Measurements from ENCODE around the gene NUDT4. TPM values are rescaled to one million over a fixed set of nuclear protein-coding genes. Genes with fewer than 3 reads are reported as not detected.

Gene NUDT4
- total RNA-seq: 10 to 100 TPM; 77.9 to 85.5 TPM

- CTCF ChIA-PET: no interaction called here
- POLR2A ChIA-PET: interaction anchor here (0.7 kb wide), 1 partner anchor 197 kb away, joined by 3 read pairs; no protein-coding TSS in a partner anchor
Observed at GRCh38 chr12:93377252-93378195, at the start of gene NUDT4. Gene NUDT4 (plus strand): TSS chr12:93377925. CDS start chr12:93378323, 398 bp downstream.

GRCh38 chr12:93333054-93333453 is 44.7 kb upstream of the NUDT4 start:
- CTCF ChIA-PET: interaction anchor here (0.7 kb wide), 1 partner anchor 29 kb away, joined by 4 read pairs; no protein-coding TSS in a partner anchor
- POLR2A ChIA-PET: no interaction called here

- CTCF ChIA-PET: interaction anchor here (0.7 kb wide), 2 partner anchors 20 to 565 kb away, joined by 3 to 5 read pairs; no protein-coding TSS in a partner anchor
- POLR2A ChIA-PET: no interaction called here
Observed at GRCh38 chr12:93333828-93334227, 43.9 kb upstream of the NUDT4 start.

- POLR2A ChIA-PET: no interaction called here
- CTCF ChIA-PET: no interaction called here
Observed at GRCh38 chr12:93335603-93336162, 42.0 kb upstream of the NUDT4 start.

GRCh38 chr12:93336291-93336741 is 41.4 kb upstream of the NUDT4 start:
- ChIA-PET POLR2A (no interaction called here), CTCF (no interaction called here)

DNA sequence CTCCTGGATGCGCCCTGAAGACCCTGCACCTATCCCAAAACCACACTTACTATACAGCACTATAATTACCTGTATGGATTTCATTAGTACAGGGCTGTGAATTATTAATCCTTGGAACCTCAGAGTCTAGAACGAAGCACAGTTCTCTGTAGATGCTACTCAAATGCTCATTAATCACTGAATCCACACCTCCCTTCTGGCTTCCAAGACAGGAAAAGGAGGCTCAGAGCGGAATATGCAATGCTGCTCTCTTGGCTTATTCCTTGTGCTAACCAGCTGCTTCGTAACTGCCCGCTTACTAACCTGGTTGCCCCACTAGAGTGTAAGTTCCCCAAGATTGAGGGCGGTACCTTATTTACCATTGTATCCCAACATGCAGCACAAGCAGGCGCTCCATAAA is 39.1 kb upstream of the NUDT4 start:
- CTCF ChIA-PET: no interaction called here
- POLR2A ChIA-PET: no interaction called here

DNA sequence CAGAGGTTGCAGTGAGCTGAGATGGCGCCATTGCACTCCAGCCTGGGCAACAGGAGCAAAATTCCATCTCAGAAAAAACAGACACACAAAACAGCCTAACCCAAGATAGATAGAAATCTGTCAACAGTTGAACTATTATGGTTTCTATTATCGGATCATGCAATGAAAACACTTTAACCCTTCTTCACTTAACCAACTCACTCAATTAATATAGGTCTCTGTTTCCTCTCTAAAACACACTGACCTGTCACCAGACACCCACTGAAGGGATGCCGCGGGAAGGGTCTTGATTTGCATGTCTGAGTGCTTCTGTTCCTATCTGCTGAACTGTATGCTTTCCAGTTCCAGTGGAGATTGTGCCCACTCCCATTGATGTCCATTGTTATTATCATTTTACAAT is 38.0 kb upstream of the NUDT4 start:
- POLR2A ChIA-PET: no interaction called here
- CTCF ChIA-PET: interaction anchor here (1.2 kb wide), 1 partner anchor 80 kb away, joined by 3 read pairs; no protein-coding TSS in a partner anchor

DNA sequence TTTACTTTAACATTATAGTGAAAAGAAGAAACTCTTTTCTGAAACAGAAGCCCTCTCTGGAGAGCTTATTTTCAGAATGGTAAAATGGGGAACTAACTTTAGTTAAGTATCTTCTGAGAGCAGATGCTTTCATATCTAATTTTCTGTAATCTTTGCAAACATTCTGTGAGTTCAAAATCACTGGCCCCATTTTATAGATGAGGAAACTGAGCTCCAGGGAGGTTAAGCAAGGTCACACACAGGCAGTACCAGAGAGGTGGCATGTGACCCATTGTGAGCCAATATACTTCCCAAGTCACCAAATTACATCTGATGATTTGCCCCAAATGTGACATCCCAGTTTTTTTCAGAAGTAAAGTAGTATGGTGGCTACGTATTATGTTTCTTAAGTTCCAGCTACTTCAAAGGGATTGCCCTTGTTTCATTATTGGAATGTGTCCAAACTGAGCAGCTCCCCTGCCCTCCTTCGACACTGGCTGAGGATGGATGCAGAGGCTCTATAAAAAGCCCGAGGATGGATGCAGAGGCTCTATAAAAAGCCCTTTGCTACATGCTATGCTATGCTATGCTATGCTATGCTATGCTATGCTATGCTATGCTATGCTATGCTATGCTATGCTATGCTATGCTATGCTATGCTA is 36.2 kb upstream of the NUDT4 start:
- POLR2A ChIA-PET: no interaction called here

GRCh38 chr12:93347054-93347785 is 30.5 kb upstream of the NUDT4 start:
- CTCF ChIA-PET: no interaction called here
- POLR2A ChIA-PET: no interaction called here

More for the DNA sequence above, 36.2 kb upstream of the NUDT4 start:
- CTCF ChIA-PET: interaction anchor here (0.6 kb wide), 1 partner anchor 1012 kb away, joined by 3 read pairs; no protein-coding TSS in a partner anchor

- ChIA-PET POLR2A (no interaction called here), CTCF (interaction anchor here (0.5 to 0.6 kb wide), 2 partner anchors 50 to 537 kb away, joined by 3 to 4 read pairs; no protein-coding TSS in a partner anchor)
Observed at GRCh38 chr12:93348575-93349435, 28.9 kb upstream of the NUDT4 start.

DNA sequence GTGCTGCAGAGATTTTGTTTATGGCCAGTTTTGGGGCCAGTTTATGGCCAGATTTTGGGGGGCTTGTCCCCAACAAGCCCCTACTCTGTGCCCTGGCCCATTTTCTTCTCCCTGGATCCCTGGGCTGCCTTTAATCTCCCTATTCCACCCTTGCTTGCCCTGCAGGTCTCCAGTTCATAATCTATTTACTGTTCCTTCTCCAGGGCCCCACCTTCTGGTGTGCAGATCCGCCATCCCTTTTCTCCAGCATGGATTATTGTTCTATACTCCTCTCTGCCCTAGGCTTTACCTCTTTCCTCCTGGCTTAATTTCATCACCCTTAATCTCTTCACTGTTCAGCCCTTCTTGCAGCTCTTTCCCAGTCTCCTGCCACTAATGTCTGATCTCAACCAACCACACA is 26.0 kb upstream of the NUDT4 start:
- CTCF ChIA-PET: no interaction called here
- POLR2A ChIA-PET: no interaction called here

GRCh38 chr12:93352321-93352720 is 25.4 kb upstream of the NUDT4 start:
- ChIA-PET POLR2A (no interaction called here), CTCF (no interaction called here)

- ChIA-PET POLR2A (no interaction called here), CTCF (no interaction called here)
Observed at GRCh38 chr12:93356214-93356613, 21.5 kb upstream of the NUDT4 start.

DNA sequence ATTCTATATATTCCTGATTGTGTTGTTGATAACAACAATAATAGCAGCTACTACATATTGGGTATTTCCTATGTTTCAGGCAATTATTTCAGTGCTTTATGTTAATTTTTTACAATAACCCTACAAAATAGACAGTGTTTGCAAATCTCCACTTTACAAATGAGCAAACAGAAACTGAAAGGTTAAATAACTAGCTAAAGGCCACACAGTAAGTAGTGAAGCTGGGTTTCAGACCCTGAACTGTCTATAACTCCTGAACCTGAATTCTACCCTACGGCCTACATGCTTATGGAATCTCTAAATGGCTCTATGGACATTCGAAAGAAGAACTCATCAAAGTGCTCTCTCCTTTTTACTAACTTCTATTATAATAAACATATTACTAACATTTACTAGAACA is 19.7 kb upstream of the NUDT4 start:
- ChIA-PET POLR2A (no interaction called here), CTCF (no interaction called here)

DNA sequence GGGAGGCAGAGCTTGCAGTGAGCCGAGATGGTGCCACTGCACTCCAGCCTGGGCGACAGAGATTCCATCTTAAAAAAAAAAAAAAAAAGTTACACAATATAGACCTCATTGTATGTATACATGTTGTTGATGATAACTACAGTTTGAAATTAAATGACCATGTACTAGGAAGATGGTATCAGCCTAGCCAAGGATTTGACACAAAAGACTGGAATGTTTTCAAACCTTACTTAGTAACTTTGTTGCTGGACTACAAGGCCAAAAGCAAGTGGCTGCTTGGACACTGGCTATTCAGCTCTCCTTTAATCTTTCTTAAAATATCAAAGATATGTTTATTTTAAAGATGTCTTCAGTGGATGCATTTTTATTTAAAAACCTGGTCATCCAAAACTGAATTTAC is 18.9 kb upstream of the NUDT4 start:
- POLR2A ChIA-PET: no interaction called here
- CTCF ChIA-PET: no interaction called here

- ChIA-PET CTCF (no interaction called here), POLR2A (no interaction called here)
Observed at GRCh38 chr12:93360688-93361087, 17.0 kb upstream of the NUDT4 start.

GRCh38 chr12:93361151-93361919 is 16.4 kb upstream of the NUDT4 start:
- CTCF ChIA-PET: interaction anchor here (0.5 kb wide), 1 partner anchor 28 kb away, joined by 4 read pairs; no protein-coding TSS in a partner anchor
- POLR2A ChIA-PET: no interaction called here

- ChIA-PET CTCF (interaction anchor here (0.7 kb wide), 1 partner anchor 12 kb away, joined by 4 read pairs; no protein-coding TSS in a partner anchor), POLR2A (interaction anchor here (0.6 kb wide), 1 partner anchor 48 kb away, joined by 3 read pairs; no protein-coding TSS in a partner anchor)
Observed at GRCh38 chr12:93363841-93364297, 13.9 kb upstream of the NUDT4 start.
